ENCODE results near the gene ABAT.

The ABAT gene

DNA sequence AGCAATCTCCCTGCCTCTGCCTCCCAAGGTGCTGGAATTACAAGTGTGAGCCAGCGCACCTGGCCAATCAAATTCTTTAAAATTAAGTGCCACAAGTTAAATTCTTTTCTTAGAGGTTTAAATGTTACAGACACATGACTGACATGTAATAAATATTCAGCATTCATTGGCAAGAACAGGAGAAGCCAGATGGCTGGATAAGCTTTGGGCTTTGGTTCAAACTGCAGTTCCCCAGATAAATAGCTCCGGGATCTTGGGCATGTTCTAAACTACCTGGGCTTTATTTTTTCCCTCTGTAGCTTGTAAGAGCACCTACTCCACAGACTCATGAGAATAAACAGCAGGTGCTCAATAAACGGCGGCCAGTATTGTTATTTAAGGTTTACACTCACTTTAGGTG, 34.1 kb downstream of the ABAT start:
- H3K27ac ChIP-seq = no peak overlapping the region
- TF ChIP-seq, protein P1, sequence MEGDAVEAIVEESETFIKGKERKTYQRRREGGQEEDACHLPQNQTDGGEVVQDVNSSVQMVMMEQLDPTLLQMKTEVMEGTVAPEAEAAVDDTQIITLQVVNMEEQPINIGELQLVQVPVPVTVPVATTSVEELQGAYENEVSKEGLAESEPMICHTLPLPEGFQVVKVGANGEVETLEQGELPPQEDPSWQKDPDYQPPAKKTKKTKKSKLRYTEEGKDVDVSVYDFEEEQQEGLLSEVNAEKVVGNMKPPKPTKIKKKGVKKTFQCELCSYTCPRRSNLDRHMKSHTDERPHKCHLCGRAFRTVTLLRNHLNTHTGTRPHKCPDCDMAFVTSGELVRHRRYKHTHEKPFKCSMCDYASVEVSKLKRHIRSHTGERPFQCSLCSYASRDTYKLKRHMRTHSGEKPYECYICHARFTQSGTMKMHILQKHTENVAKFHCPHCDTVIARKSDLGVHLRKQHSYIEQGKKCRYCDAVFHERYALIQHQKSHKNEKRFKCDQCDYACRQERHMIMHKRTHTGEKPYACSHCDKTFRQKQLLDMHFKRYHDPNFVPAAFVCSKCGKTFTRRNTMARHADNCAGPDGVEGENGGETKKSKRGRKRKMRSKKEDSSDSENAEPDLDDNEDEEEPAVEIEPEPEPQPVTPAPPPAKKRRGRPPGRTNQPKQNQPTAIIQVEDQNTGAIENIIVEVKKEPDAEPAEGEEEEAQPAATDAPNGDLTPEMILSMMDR (IDR thresholded peaks at IDR 0.05; ENCODE audit: low read depth, low read length, missing control alignments) = no peak
- H3K27me3 ChIP-seq (replicated peaks) = no peaks in the 10 kb centered on the region
- no peak overlapping the region for H3K4me3 ChIP-seq (ENCODE audit: low read depth, low read length)
- no peaks in the 10 kb centered on the region for H3K36me3 ChIP-seq (replicated peaks)
- in situ Hi-C loops (cut with HindIII; ENCODE audit: low pct_ligation_motif_present, low sequenced_read_pairs) = no loop called here
- no peak for DNase-seq

DNA sequence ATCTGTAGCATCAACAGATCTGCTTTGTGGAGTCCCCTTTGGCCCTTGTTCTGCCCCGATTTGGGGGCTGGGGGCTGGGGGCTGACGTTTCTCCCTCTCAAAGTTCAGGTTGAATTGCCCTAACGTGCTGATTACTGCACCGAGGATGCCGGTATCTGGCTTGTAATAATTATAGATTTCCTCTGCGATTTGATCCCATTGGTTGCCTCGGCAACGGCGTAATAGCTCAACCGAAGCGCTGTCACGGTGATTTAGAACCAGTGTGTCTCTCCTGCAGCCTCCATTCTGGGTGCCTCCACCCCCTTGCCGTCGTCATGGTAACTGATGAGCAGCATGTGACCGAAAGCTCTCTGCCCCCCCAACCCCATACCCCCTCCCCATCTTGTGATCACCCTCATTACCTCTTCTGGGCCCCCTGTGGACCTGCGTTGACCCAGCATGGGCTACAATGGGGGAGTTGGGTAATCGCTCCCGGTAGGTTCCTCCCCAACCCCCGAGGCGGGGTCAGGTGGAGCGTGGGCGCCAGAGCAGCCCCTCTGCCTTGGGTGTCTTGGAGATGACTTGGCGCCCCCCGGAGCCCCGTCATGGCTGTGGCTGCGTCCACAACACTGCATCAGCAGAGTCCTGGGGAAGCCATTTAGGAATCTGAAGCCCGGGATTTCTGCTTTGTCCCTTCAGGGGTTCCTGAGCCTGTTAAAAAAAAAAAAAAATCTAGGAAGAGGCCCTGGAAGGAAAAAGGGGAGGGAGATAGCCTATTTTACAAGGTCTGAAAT, 38.4 kb downstream of the ABAT start:
- no peaks in the 10 kb centered on the region for H3K27me3 ChIP-seq (replicated peaks)
- TF ChIP-seq, protein P1 (IDR thresholded peaks at IDR 0.05; ENCODE audit: low read depth, low read length, missing control alignments) = no peak
- H3K4me3 ChIP-seq (ENCODE audit: low read depth, low read length) = no peak overlapping the region
- H3K36me3 ChIP-seq (replicated peaks) = no peaks in the 10 kb centered on the region
- no peak for DNase-seq
- in situ Hi-C loops (cut with HindIII; ENCODE audit: low pct_ligation_motif_present, low sequenced_read_pairs) = no loop called here
- H3K27ac ChIP-seq = no peak overlapping the region

DNA sequence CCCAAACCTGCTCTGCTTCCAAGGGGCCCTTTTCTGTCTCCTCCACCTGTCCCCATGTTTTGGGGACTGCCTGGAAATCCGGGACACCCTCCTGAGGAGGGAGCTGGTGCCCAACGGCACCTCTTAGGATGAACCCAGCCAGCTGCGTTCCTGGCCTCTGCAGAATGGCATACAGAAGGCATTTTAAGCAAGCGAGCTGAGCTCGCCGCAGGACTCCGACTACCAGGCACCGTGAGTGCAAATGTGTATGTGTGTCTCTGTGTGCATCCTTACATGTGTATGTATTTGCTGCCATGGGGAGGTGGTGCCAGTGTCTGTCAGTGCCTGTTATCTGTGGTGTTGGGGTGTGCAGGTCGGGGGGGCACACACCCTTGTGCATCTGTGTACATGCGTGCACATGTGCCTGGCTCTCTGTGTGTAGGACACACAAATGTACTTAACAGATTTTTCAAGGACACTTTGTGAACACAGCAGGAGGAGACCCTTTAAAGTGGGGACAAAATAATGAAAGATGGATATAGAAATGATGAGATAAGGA, 39.3 kb downstream of the ABAT start:
- in situ Hi-C loops (cut with HindIII; ENCODE audit: low pct_ligation_motif_present, low sequenced_read_pairs) = no loop called here
- no peak for DNase-seq
- TF ChIP-seq, protein P1 (IDR thresholded peaks at IDR 0.05; ENCODE audit: low read depth, low read length, missing control alignments) = no peak
- Histone ChIP-seq H3K36me3 (replicated peaks) (no peaks in the 10 kb centered on the region), H3K27ac (no peak overlapping the region), H3K27me3 (replicated peaks) (no peaks in the 10 kb centered on the region), H3K4me3 (ENCODE audit: low read depth, low read length) (no peak overlapping the region)

DNA sequence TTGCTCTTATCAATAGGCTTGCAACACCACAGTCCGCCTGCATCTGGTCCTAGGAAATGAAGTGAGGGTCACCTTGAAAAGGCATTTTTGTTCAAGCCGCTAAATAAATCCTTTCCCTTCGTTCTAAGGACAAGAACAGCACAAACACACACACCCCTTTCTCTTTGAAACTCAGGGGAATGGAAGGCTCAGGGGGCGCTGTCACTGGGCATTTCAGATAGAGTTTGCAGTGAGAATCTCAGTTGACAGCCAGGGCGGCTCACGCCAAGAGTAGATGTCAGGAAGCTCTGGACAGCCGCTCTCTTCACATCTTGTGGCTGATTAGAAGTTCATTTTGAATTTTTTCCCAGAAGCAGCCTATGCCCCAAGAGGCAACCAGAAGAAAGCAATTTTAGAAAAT, 39.8 kb downstream of the ABAT start:
- Histone ChIP-seq H3K27ac (no peak overlapping the region), H3K27me3 (replicated peaks) (no peaks in the 10 kb centered on the region), H3K4me3 (ENCODE audit: low read depth, low read length) (no peak overlapping the region), H3K36me3 (replicated peaks) (no peaks in the 10 kb centered on the region)
- DNase-seq = no peak
- in situ Hi-C loops (cut with HindIII; ENCODE audit: low pct_ligation_motif_present, low sequenced_read_pairs) = no loop called here
- TF ChIP-seq, protein P1 (IDR thresholded peaks at IDR 0.05; ENCODE audit: low read depth, low read length, missing control alignments) = no peak

DNA sequence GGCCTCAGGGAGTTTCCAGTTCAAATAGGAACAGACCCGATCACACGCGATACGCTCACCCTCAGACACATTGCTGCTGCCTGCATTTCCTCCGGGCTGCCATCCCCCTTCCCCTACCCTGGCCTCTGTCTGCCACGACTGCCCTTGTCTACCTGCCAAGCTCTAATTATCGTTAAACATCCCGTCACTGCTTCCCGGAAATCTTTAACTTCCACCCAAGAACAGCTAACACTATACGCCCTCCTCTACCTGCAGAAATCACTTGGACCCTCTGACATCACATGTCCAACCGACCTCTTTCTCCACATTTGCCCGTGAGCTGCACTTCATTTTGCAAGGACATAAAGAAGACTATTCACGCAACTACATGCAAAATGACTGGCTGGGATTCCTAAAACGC, 40.4 kb downstream of the ABAT start:
- H3K27ac ChIP-seq = no peak overlapping the region

More for the DNA sequence above, 40.4 kb downstream of the ABAT start:
- H3K4me3 ChIP-seq (ENCODE audit: low read depth, low read length) = no peak overlapping the region
- no peaks in the 10 kb centered on the region for H3K27me3 ChIP-seq (replicated peaks)
- TF ChIP-seq, protein P1 (IDR thresholded peaks at IDR 0.05; ENCODE audit: low read depth, low read length, missing control alignments) = no peak
- no peaks in the 10 kb centered on the region for H3K36me3 ChIP-seq (replicated peaks)
- in situ Hi-C loops (cut with HindIII; ENCODE audit: low pct_ligation_motif_present, low sequenced_read_pairs) = no loop called here
- DNase-seq = no peak
